Nephron (organoid): ENCODE data around the gene SLC25A40.

Experiments
- H3K27ac Mint-ChIP-seq, 3 experiments: 2 replicates each; pipeline ENCODE4 v1.8.0; 2020; ENCODE audit warnings: mixed read lengths in 3 of 3, mild to moderate bottlenecking in 2 of 3, moderate library complexity in 1 of 3
- H3K27me3 Mint-ChIP-seq: 2 replicates; pipeline ENCODE4 v1.8.0; 2021; ENCODE audit warnings: low read depth, mild to moderate bottlenecking, moderate library complexity, mixed read lengths
- H3K36me3 Mint-ChIP-seq: 2 replicates; pipeline ENCODE4 v1.8.0; 2020; ENCODE audit warnings: low read depth, mixed read lengths
- H3K4me1 Mint-ChIP-seq: 2 replicates; pipeline ENCODE4 v1.8.0; 2020; ENCODE audit warnings: mixed read lengths
- H3K4me3 Mint-ChIP-seq, 3 experiments: 2 replicates each; pipeline ENCODE4 v1.8.0; 2020; ENCODE audit warnings: mild to moderate bottlenecking in 3 of 3, mixed read lengths in 3 of 3, moderate library complexity in 2 of 3
- H3K9me3 Mint-ChIP-seq: 2 replicates; pipeline ENCODE4 v1.8.0; 2020; ENCODE audit warnings: mixed read lengths
- TF ChIP-seq, protein P1 (sequence below), 3 experiments: fragments of 200-600 bp; sonication (generic); IDR thresholded peaks; one replicate each; pipeline ENCODE4 v1.5.0; 2021; ENCODE audit warnings: antibody characterized with exemption in 3 of 3; ENCODE audit not compliant: unreplicated experiment in 3 of 3

Gene SLC25A40

DNA sequence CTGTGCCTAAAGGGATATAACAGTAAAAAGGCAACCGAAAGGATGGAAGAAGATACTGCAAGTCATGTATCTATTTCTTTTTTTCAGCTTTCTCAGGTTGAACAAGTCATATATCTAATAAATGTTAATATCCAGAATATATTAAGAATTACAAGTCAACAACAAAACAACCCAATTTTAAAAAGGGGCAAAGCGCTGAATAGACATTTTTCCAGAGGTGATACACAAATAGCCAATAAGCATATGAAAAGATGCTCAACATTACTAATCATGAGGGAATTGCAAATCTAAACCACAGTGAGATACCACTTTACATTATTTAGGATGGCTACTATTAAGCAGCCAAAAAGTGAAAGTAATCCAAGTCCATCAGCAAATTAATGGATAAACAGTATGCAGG, 23.1 kb upstream of the SLC25A40 start:
- H3K4me3 Mint-ChIP-seq, result no peak overlapping the region
- H3K36me3 Mint-ChIP-seq, result peaks cover 61% of the 10 kb centered on the region
- no peak overlapping the region for H3K27ac Mint-ChIP-seq
- no peaks in the 10 kb centered on the region for H3K27me3 Mint-ChIP-seq
- TF ChIP-seq, protein P1, sequence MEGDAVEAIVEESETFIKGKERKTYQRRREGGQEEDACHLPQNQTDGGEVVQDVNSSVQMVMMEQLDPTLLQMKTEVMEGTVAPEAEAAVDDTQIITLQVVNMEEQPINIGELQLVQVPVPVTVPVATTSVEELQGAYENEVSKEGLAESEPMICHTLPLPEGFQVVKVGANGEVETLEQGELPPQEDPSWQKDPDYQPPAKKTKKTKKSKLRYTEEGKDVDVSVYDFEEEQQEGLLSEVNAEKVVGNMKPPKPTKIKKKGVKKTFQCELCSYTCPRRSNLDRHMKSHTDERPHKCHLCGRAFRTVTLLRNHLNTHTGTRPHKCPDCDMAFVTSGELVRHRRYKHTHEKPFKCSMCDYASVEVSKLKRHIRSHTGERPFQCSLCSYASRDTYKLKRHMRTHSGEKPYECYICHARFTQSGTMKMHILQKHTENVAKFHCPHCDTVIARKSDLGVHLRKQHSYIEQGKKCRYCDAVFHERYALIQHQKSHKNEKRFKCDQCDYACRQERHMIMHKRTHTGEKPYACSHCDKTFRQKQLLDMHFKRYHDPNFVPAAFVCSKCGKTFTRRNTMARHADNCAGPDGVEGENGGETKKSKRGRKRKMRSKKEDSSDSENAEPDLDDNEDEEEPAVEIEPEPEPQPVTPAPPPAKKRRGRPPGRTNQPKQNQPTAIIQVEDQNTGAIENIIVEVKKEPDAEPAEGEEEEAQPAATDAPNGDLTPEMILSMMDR (IDR thresholded peaks at IDR 0.05; ENCODE audit: unreplicated experiment in 3 of 3), result no peak
- no peaks in the 10 kb centered on the region for H3K4me1 Mint-ChIP-seq
- no peaks in the 10 kb centered on the region for H3K9me3 Mint-ChIP-seq

DNA sequence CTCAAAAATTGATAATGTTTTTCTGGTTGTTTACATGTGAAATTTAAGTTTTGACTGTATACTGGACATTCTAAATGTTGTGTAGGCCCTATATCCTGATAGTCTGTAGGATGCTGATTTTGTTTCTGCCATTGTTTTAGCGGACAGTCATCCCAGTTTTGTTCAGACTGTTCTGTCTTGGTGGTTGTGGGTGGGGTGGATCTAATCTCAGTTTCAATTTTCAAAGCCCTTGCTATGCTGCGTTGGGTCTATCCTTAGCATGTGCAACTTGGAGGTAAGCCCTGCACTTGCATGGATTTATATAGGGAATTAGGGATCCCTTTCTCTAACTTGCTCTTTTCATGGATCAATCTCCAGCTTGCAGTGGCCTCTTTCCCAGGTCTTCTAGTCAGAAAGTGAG, 19.2 kb upstream of the SLC25A40 start:
- Mint-ChIP-seq H3K9me3 (no peaks in the 10 kb centered on the region), H3K4me1 (no peaks in the 10 kb centered on the region), H3K36me3 (peaks cover 62% of the 10 kb centered on the region), H3K27me3 (no peaks in the 10 kb centered on the region), H3K4me3 (no peak overlapping the region), H3K27ac (no peak overlapping the region)
- TF ChIP-seq, protein P1 (IDR thresholded peaks at IDR 0.05; ENCODE audit: unreplicated experiment in 3 of 3), result no peak

DNA sequence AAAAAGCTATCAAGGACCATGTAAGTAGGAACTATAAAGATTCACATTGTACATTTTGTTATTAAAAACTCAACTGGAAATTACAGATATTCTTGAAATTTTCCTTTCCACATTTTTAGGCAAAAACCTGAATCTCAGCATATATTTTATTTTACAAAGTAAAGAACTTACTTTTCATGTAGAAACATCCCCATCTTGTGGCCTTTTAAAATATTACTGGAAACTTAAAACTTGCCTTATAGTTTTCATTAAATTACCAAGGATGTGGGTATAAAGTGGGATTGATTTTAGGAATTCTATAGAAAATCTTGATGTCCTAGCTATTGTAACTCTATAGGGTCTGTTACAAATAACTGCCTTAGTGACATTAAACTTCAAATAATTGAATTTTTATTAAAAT, 10.7 kb upstream of the SLC25A40 start:
- H3K4me3 Mint-ChIP-seq, result no peak overlapping the region
- TF ChIP-seq, protein P1 (IDR thresholded peaks at IDR 0.05; ENCODE audit: unreplicated experiment in 3 of 3), result peak; percentile 53 to 70 (median 55)
- H3K27ac Mint-ChIP-seq, result no peak overlapping the region
- no peaks in the 10 kb centered on the region for H3K27me3 Mint-ChIP-seq
- H3K4me1 Mint-ChIP-seq, result peaks cover 5% of the 10 kb centered on the region
- no peaks in the 10 kb centered on the region for H3K9me3 Mint-ChIP-seq
- peaks cover 35% of the 10 kb centered on the region for H3K36me3 Mint-ChIP-seq

DNA sequence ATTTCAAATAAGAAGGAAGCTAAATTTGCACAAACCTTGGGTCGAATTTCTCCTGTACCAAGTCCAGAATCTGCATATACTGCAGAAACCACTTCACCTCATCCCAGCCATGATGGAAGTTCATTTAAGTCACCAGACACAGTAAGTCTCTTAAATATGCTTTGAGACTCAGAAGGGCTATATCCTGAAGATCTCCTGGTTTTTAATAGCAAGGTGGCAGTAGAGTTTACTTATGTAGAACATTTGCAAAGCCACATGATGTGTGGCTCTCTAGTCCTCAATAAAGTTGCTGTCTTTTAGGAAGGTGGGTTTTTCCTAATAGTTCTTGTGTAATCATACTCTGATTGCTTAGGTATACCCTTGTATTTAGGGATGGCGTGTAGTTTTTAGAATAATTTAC, 8.9 kb upstream of the SLC25A40 start:
- TF ChIP-seq, protein P1 (IDR thresholded peaks at IDR 0.05; ENCODE audit: unreplicated experiment in 3 of 3), result no peak
- Mint-ChIP-seq H3K27me3 (no peaks in the 10 kb centered on the region), H3K36me3 (peaks cover 33% of the 10 kb centered on the region), H3K27ac (no peak overlapping the region), H3K9me3 (no peaks in the 10 kb centered on the region), H3K4me1 (peaks cover 9% of the 10 kb centered on the region), H3K4me3 (no peak overlapping the region)

DNA sequence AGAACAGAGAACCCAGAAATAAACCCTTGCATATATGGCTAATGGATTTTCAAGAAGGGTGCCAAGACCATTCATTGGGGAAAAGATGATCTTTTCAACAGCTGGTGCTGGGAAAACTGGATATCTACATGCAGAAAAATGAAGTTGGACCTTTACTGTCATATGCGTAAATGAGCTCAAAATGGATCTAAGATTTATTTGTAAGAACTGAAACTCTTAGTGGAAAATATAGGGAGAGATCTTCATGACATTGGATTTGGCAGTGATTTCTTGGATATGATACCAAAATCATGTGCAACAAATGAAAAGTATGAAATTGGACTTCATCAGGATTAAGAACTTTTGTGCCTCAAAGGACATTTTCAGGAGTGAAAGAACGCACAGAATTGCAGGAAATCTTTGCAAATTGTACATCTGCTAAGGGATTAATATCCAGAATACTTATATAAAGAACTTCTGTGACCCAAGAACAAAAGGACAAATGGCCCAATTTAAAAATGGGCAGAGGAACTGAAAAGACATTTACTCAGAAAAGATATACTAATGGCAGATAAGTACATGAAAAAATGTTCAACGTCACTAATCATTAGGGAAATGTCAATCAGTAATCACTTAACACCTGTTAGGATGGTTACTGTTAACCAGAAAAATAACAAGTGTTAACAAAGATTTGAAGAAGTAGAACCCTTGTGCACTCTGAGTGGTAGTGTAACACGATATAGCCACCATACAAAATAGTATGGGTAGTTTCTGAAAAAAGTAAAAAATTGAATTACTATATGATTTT, 6.2 kb upstream of the SLC25A40 start:
- Mint-ChIP-seq H3K4me1 (peaks cover 20% of the 10 kb centered on the region), H3K27ac (no peak overlapping the region), H3K36me3 (peaks cover 27% of the 10 kb centered on the region), H3K27me3 (no peaks in the 10 kb centered on the region), H3K9me3 (no peaks in the 10 kb centered on the region), H3K4me3 (no peak overlapping the region)
- TF ChIP-seq, protein P1 (IDR thresholded peaks at IDR 0.05; ENCODE audit: unreplicated experiment in 3 of 3), result no peak

DNA sequence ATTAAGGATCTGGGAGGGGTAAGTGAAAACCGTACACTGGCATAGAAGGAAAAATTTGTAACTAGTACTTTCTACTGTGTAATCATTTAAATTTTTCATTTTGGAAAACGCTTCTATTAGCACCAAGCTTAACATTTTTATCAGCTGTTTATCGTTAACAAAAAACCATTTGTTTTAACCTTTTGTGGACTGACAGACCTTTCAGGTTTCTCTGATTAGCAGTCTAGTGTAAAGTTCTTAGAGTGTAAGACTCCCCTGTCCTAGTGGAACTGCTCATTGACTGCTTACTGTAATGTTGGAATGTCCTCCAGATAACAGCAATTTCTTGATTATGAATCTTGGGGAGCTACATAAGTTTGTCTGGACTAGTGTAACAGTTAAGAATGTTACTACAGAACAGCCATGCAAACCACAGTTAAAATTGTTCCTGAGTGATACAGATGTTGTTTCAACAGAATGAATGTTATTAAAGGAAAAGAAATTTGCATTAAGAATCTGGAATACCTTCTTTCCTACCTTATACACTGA, 2.1 kb upstream of the SLC25A40 start:
- Mint-ChIP-seq H3K27ac (peak overlapping the region in 2 of 3 experiments; percentile 55 to 92), H3K36me3 (peaks cover 35% of the 10 kb centered on the region), H3K4me1 (peaks cover 36% of the 10 kb centered on the region), H3K4me3 (peak overlapping the region; percentile 86 to 90 (median 88)), H3K9me3 (no peaks in the 10 kb centered on the region), H3K27me3 (no peaks in the 10 kb centered on the region)
- TF ChIP-seq, protein P1 (IDR thresholded peaks at IDR 0.05; ENCODE audit: unreplicated experiment in 3 of 3), result no peak
